PC-3 (cell line): ENCODE measurements around the gene MAP7.

Experiments used
- CTCF ChIP-seq: fragments of 300-600 bp; sonication (generic); conservative IDR thresholded peaks from 2 replicates; pipeline ENCODE4 v1.5.1; 2017; ENCODE audit warnings: antibody characterized with exemption, low read depth, mild to moderate bottlenecking, low read length
- EZH2 ChIP-seq: fragments of 300-600 bp; sonication (generic); IDR thresholded peaks from one replicate; pipeline ENCODE4 v1.6.1; 2017; ENCODE audit warnings: antibody characterized with exemption, mild to moderate bottlenecking, low read length; ENCODE audit not compliant: unreplicated experiment

- no peak for TF ChIP-seq CTCF
- no peak for TF ChIP-seq EZH2
These were observed 39.9 kb downstream of the MAP7 start for GRCh38 chr6:136510299-136510698.
